ENCODE measurements around the gene RTEL1. TPM values are rescaled to one million over a fixed set of nuclear protein-coding genes. Genes with fewer than 3 reads are reported as not detected.

The RTEL1 gene
- total and polyA plus RNA-seq, 2 donors (not counting 1 experiment from before 2014, with no cell fraction given), result 4.7 to 12.4 TPM

DNA sequence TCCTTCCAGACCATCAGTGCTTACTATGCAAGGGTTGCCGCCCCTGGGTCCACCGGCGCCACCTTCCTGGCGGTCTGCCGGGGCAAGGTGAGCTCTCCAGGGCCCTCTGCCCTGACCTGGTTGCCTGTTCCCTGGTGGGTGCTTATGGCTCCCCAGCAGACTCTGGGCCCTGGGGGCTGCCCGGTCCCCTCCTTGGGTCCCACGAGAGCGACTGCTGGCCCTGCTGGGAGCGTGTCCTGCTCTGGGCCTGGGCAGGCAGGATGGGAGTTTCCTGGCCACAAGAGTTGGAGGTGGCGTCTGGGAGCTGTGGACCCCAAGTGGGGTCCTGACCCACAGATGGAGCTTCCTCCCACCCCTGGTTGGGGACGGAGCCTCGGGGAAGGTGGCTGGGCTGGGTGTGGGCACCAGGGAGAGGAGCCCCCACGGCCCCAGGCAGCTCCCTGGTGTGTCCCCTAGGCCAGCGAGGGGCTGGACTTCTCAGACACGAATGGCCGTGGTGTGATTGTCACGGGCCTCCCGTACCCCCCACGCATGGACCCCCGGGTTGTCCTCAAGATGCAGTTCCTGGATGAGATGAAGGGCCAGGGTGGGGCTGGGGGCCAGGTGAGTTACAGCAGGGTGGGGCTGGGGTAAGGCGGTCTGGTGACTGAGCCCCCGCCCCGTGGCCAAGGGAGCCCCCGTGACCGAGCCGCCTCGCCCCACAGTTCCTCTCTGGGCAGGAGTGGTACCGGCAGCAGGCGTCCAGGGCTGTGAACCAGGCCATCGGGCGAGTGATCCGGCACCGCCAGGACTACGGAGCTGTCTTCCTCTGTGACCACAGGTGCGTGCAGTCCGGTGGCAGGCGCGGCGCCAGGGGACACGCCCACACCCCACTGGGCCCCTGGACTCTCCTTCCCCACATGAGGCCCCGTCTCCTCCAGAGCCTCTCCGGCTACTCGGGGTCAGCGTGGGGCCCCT lies 31.2 kb downstream of the RTEL1 start:
- no peak overlapping the region for H2AFZ ChIP-seq (ENCODE audit: low read length)
- peaks cover 2% of the 10 kb centered on the region for H3K79me2 ChIP-seq (ENCODE audit: control insufficient read depth, insufficient read depth, low read length)
- no peaks in the 10 kb centered on the region for H3K27me3 ChIP-seq (ENCODE audit: control insufficient read depth, insufficient read depth, low read length)
- H3K4me2 ChIP-seq (ENCODE audit: extremely low read depth, insufficient read depth, low read length), result no peak overlapping the region
- no peak for DNase-seq (ENCODE audit: low read depth in 2 of 2)
- TF ChIP-seq EZH2 (IDR thresholded peaks at IDR 0.05; ENCODE audit: low read length, missing control alignments), result no peak
- TF ChIP-seq, protein P1, sequence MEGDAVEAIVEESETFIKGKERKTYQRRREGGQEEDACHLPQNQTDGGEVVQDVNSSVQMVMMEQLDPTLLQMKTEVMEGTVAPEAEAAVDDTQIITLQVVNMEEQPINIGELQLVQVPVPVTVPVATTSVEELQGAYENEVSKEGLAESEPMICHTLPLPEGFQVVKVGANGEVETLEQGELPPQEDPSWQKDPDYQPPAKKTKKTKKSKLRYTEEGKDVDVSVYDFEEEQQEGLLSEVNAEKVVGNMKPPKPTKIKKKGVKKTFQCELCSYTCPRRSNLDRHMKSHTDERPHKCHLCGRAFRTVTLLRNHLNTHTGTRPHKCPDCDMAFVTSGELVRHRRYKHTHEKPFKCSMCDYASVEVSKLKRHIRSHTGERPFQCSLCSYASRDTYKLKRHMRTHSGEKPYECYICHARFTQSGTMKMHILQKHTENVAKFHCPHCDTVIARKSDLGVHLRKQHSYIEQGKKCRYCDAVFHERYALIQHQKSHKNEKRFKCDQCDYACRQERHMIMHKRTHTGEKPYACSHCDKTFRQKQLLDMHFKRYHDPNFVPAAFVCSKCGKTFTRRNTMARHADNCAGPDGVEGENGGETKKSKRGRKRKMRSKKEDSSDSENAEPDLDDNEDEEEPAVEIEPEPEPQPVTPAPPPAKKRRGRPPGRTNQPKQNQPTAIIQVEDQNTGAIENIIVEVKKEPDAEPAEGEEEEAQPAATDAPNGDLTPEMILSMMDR (conservative IDR thresholded peaks at IDR 0.05 in 1 of 2, IDR thresholded peaks at IDR 0.05 in 1 of 2; ENCODE audit: low read depth in 1 of 2, low read length in 2 of 2), result no peak
- H3K36me3 ChIP-seq (ENCODE audit: control insufficient read depth, insufficient read depth, low read length), result peaks cover 27% of the 10 kb centered on the region
- H3K27ac ChIP-seq (ENCODE audit: insufficient read depth, low read length), result no peak overlapping the region
- H3K9me3 ChIP-seq (ENCODE audit: control insufficient read depth, insufficient read depth, low read depth, low read length), result no peaks in the 10 kb centered on the region
- no peaks in the 10 kb centered on the region for H4K20me1 ChIP-seq (ENCODE audit: control insufficient read depth, extremely low read depth, insufficient read depth, low read length)
- H3K4me1 ChIP-seq (ENCODE audit: control insufficient read depth, extremely low read depth, insufficient read depth, low read length), result peaks cover 25% of the 10 kb centered on the region
- no peak overlapping the region for H3K9ac ChIP-seq (ENCODE audit: insufficient read depth, low read length)
- H3K4me3 ChIP-seq (replicated peaks in 1 of 4; ENCODE audit: control extremely low read depth in 1 of 4, insufficient read depth in 1 of 4, low read depth in 3 of 4, low read length in 4 of 4), result no peak overlapping the region

- no peak overlapping the region for H2AFZ ChIP-seq (ENCODE audit: low read length)
- no peak for TF ChIP-seq EZH2 (IDR thresholded peaks at IDR 0.05; ENCODE audit: low read length, missing control alignments)
- TF ChIP-seq, protein P1 (conservative IDR thresholded peaks at IDR 0.05 in 1 of 2, IDR thresholded peaks at IDR 0.05 in 1 of 2; ENCODE audit: low read depth in 1 of 2, low read length in 2 of 2), result no peak
Measured at GRCh38 chr20:63690003-63690897, 32.1 kb downstream of the RTEL1 start.

More at GRCh38 chr20:63690003-63690897, 32.1 kb downstream of the RTEL1 start:
- Histone ChIP-seq H3K4me2 (ENCODE audit: extremely low read depth, insufficient read depth, low read length) (no peak overlapping the region), H3K4me3 (replicated peaks in 1 of 4; ENCODE audit: control extremely low read depth in 1 of 4, insufficient read depth in 1 of 4, low read depth in 3 of 4, low read length in 4 of 4) (no peak overlapping the region), H3K36me3 (ENCODE audit: control insufficient read depth, insufficient read depth, low read length) (peaks cover 29% of the 10 kb centered on the region), H3K27ac (ENCODE audit: insufficient read depth, low read length) (no peak overlapping the region), H3K9ac (ENCODE audit: insufficient read depth, low read length) (no peak overlapping the region), H4K20me1 (ENCODE audit: control insufficient read depth, extremely low read depth, insufficient read depth, low read length) (no peaks in the 10 kb centered on the region), H3K9me3 (ENCODE audit: control insufficient read depth, insufficient read depth, low read depth, low read length) (no peaks in the 10 kb centered on the region), H3K4me1 (ENCODE audit: control insufficient read depth, extremely low read depth, insufficient read depth, low read length) (peaks cover 25% of the 10 kb centered on the region), H3K27me3 (ENCODE audit: control insufficient read depth, insufficient read depth, low read length) (no peaks in the 10 kb centered on the region), H3K79me2 (ENCODE audit: control insufficient read depth, insufficient read depth, low read length) (peaks cover 2% of the 10 kb centered on the region)
- no peak for DNase-seq (ENCODE audit: low read depth in 2 of 2)

All from fibroblast of lung (primary cell).